B cell (primary cell): Measurements from ENCODE around the gene HPCAL4. TPM values are rescaled to one million over a fixed set of nuclear protein-coding genes. Genes with fewer than 3 reads are reported as not detected.

Source experiments
- ATAC-seq: fragments of 200-7000 bp; cut with Tn5 transposase; one replicate; pipeline ENCODE4 v1.10.0; 2021; ENCODE audit warnings: low read depth, mild to moderate bottlenecking, moderate number of reproducible peaks, moderate library complexity
- CTCF ChIA-PET: fragments of 350-600 bp; sonication (Branson Sonifier 250); formaldehyde crosslinking; loops from one replicate; lab custom pipeline; 2021; ENCODE audit warnings: antibody characterized with exemption, inconsistent platforms; lab: Charles Lee
- POLR2A ChIA-PET: fragments of 350-600 bp; sonication (Branson Sonifier 250); formaldehyde crosslinking; loops from one replicate; lab custom pipeline; 2021; ENCODE audit warnings: antibody characterized with exemption; lab: Charles Lee
- DNase-seq: peaks from one replicate; pipeline ENCODE4 v3.0.0; 2013
- H2AFZ ChIP-seq: 2 replicates; pipeline ENCODE4 v1.6.1; 2012; ENCODE audit warnings: mild to moderate bottlenecking, low read depth, low read length; ENCODE audit not compliant: insufficient read depth, poor library complexity, severe bottlenecking
- H3K27ac ChIP-seq, 2 donors: 1 replicate in 1 of 2; 2 replicates in 1 of 2; pipeline ENCODE4 v1.5.1; 2012 to 2013; ENCODE audit warnings: low read length in 2 of 2, mild to moderate bottlenecking in 2 of 2, moderate library complexity in 1 of 2
- H3K27me3 ChIP-seq, 4 experiments: fragments of 200-600 bp in 1 of 4; sonication (generic) in 1 of 4; replicated peaks in 1 of 4; 1 replicate in 2 of 4; 2 replicates in 2 of 4; pipeline versions ENCODE4 v1.6.1 to v1.7.0; 2013 to 2016; ENCODE audit warnings: low read length in 3 of 4, mild to moderate bottlenecking in 2 of 4, mixed read lengths in 1 of 4, moderate library complexity in 1 of 4; ENCODE audit not compliant: insufficient read depth in 4 of 4, control insufficient read depth in 3 of 4; ENCODE audit errors: control extremely low read depth in 1 of 4
- H3K36me3 ChIP-seq, 2 experiments: replicated peaks in 1 of 2; 1 replicate in 1 of 2; 2 replicates in 1 of 2; pipeline versions ENCODE4 v1.6.1 to v1.7.1; 2013; ENCODE audit warnings: low read length in 1 of 2; ENCODE audit not compliant: insufficient read depth in 2 of 2, control insufficient read depth in 1 of 2; ENCODE audit errors: control extremely low read depth in 1 of 2, extremely low read depth in 1 of 2
- H3K4me1 ChIP-seq, 2 donors: fragments of 200-600 bp in 1 of 2; sonication (generic) in 1 of 2; 1 replicate in 1 of 2; 2 replicates in 1 of 2; pipeline versions ENCODE4 v1.5.1 to v1.6.1; 2013 to 2017; ENCODE audit warnings: low read length in 2 of 2; ENCODE audit not compliant: control insufficient read depth in 2 of 2, insufficient read depth in 2 of 2
- H3K4me2 ChIP-seq: replicated peaks from 2 replicates; pipeline ENCODE3; 2012; ENCODE audit warnings: mild to moderate bottlenecking, low read depth, low read length; ENCODE audit not compliant: poor library complexity, severe bottlenecking
- H3K4me3 ChIP-seq, 5 experiments: fragments of 200-600 bp in 1 of 5; sonication (generic) in 1 of 5; 1 replicate in 3 of 5; 2 replicates in 2 of 5; pipeline versions ENCODE4 v1.5.1 to v1.7.0; 2011 to 2016; ENCODE audit warnings: low read length in 4 of 5, mild to moderate bottlenecking in 4 of 5, low read depth in 2 of 5, control low read depth in 1 of 5, moderate library complexity in 1 of 5; ENCODE audit not compliant: insufficient read depth in 1 of 5; ENCODE audit errors: control extremely low read depth in 1 of 5, extremely low read depth in 1 of 5
- H3K79me2 ChIP-seq: fragments of 200-600 bp; sonication (generic); one replicate; pipeline ENCODE4 v1.6.0; 2016; ENCODE audit warnings: low read length; ENCODE audit not compliant: control insufficient read depth, insufficient read depth
- H3K9ac ChIP-seq: fragments of 200-600 bp; sonication (generic); 2 replicates; pipeline ENCODE4 v1.6.1; 2017; ENCODE audit warnings: mild to moderate bottlenecking, low read length, moderate library complexity
- H3K9me3 ChIP-seq, 3 donors: one replicate each; pipeline versions ENCODE4 v1.6.1 to v1.7.1; 2013; ENCODE audit warnings: low read length in 2 of 3; ENCODE audit not compliant: control insufficient read depth in 2 of 3, insufficient read depth in 1 of 3; ENCODE audit errors: control extremely low read depth in 1 of 3
- H4K20me1 ChIP-seq: 2 replicates; pipeline ENCODE4 v1.6.0; 2012; ENCODE audit warnings: mild to moderate bottlenecking, low read length; ENCODE audit not compliant: insufficient read depth, control insufficient read depth, poor library complexity, severe bottlenecking
- H3K27ac Mint-ChIP-seq: one replicate; pipeline ENCODE4 v1.8.0; 2021; ENCODE audit warnings: mixed read lengths
- H3K27me3 Mint-ChIP-seq: one replicate; pipeline ENCODE4 v1.8.0; 2021; ENCODE audit warnings: mixed read lengths
- H3K4me1 Mint-ChIP-seq: one replicate; pipeline ENCODE4 v1.8.0; 2021; ENCODE audit warnings: mixed read lengths
- H3K4me3 Mint-ChIP-seq: one replicate; pipeline ENCODE4 v1.8.0; 2021; ENCODE audit warnings: mixed read lengths
- H3K9me3 Mint-ChIP-seq: one replicate; pipeline ENCODE4 v1.8.0; 2022; ENCODE audit warnings: mixed read lengths; ENCODE audit not compliant: insufficient read depth
- EZH2 ChIP-seq: IDR thresholded peaks from 2 replicates; pipeline ENCODE4 v1.6.1; 2012; ENCODE audit warnings: borderline replicate concordance, low read depth, mild to moderate bottlenecking, moderate library complexity, low read length; ENCODE audit not compliant: insufficient read depth, poor library complexity, severe bottlenecking
- WGBS: methylation state at CpG from one replicate; pipeline ENCODE4 v1.1.5; 2013; ENCODE audit warnings: missing lambda C conversion rate; ENCODE audit not compliant: insufficient coverage; 5-methylcytosine and 5-hydroxymethylcytosine counted together
- intact Hi-C: fragments of 100-400 bp; cut with micrococcal nuclease; formaldehyde crosslinking; loops from one replicate; pipeline ENCODE4 v1.10.0; 2022
- polyA plus RNA-seq: library from polyadenylated mRNA; depleted of rRNA; stranded (reverse); fragments of >200 nt; gene quantifications from 2 replicates; pipeline ENCODE4 v1.2.3, GENCODE V29; 2012
- total RNA-seq, 2 donors: library from RNA; stranded (reverse); fragments of 120-200 nt in 1 of 2; gene quantifications; 1 replicate in 1 of 2; 2 replicates in 1 of 2; pipeline versions ENCODE4 v1.2.3 to v1.2.4, GENCODE V29; 2013 to 2022
- TF ChIP-seq, protein P1 (sequence below): fragments of 200-600 bp; IDR thresholded peaks from one replicate; pipeline ENCODE4 v1.8.0; 2022; ENCODE audit warnings: antibody characterized with exemption, mild to moderate bottlenecking

Gene HPCAL4
- total and polyA plus RNA-seq, 2 donors (not counting 1 experiment from before 2014, with no cell fraction given): not detected

DNA sequence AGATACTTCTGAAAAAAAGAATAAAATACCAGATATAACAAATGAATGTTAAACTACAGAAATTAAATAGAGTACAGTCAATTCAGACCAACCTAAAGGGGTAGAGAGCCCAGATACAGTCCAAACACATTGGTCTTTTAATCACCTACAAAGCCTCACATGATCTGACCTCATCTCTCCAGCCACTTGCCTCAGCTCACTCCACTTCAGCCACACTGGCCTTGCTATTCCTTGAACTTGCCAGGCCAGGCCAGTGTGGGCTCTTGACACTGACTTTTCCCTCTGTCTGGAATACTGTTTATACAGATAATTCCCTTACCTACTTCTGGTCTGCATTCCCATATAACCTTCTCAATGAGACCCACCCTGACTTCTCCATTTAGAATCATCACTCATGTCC, 30.4 kb upstream of the HPCAL4 start:
- Mint-ChIP-seq H3K27ac (no peak overlapping the region), H3K4me1 (no peaks in the 10 kb centered on the region), H3K9me3 (no peaks in the 10 kb centered on the region), H3K27me3 (peaks cover 35% of the 10 kb centered on the region), H3K4me3 (no peak overlapping the region)
- intact Hi-C loops: loop anchor here (2.0 to 10.0 kb wide), 2 partner anchors 69 to 73 kb away; no protein-coding TSS in a partner anchor
- no peak overlapping the region for H3K27ac ChIP-seq
- ATAC-seq (no peak), DNase-seq (no peak)
- H3K9me3 ChIP-seq: no peaks in the 10 kb centered on the region
- H3K79me2 ChIP-seq: no peaks in the 10 kb centered on the region
- H3K9ac ChIP-seq: no peak overlapping the region
- H3K36me3 ChIP-seq: no peaks in the 10 kb centered on the region
- no peak overlapping the region for H3K4me3 ChIP-seq
- no peaks in the 10 kb centered on the region for H4K20me1 ChIP-seq
- TF ChIP-seq, protein P1, sequence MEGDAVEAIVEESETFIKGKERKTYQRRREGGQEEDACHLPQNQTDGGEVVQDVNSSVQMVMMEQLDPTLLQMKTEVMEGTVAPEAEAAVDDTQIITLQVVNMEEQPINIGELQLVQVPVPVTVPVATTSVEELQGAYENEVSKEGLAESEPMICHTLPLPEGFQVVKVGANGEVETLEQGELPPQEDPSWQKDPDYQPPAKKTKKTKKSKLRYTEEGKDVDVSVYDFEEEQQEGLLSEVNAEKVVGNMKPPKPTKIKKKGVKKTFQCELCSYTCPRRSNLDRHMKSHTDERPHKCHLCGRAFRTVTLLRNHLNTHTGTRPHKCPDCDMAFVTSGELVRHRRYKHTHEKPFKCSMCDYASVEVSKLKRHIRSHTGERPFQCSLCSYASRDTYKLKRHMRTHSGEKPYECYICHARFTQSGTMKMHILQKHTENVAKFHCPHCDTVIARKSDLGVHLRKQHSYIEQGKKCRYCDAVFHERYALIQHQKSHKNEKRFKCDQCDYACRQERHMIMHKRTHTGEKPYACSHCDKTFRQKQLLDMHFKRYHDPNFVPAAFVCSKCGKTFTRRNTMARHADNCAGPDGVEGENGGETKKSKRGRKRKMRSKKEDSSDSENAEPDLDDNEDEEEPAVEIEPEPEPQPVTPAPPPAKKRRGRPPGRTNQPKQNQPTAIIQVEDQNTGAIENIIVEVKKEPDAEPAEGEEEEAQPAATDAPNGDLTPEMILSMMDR: no peak
- no peak for TF ChIP-seq EZH2
- H3K27me3 ChIP-seq: peaks cover 0 to 13% (median 8%) of the 10 kb centered on the region in 4 experiments
- CTCF ChIA-PET: interaction anchor here (1.6 to 3.7 kb wide), 2 partner anchors 76 to 116 kb away, joined by 8 to 26 read pairs; no protein-coding TSS in a partner anchor
- no peaks in the 10 kb centered on the region for H3K4me1 ChIP-seq
- peak overlapping the region; percentile 22 for H2AFZ ChIP-seq
- H3K4me2 ChIP-seq: no peak overlapping the region
- POLR2A ChIA-PET: no interaction called here

DNA sequence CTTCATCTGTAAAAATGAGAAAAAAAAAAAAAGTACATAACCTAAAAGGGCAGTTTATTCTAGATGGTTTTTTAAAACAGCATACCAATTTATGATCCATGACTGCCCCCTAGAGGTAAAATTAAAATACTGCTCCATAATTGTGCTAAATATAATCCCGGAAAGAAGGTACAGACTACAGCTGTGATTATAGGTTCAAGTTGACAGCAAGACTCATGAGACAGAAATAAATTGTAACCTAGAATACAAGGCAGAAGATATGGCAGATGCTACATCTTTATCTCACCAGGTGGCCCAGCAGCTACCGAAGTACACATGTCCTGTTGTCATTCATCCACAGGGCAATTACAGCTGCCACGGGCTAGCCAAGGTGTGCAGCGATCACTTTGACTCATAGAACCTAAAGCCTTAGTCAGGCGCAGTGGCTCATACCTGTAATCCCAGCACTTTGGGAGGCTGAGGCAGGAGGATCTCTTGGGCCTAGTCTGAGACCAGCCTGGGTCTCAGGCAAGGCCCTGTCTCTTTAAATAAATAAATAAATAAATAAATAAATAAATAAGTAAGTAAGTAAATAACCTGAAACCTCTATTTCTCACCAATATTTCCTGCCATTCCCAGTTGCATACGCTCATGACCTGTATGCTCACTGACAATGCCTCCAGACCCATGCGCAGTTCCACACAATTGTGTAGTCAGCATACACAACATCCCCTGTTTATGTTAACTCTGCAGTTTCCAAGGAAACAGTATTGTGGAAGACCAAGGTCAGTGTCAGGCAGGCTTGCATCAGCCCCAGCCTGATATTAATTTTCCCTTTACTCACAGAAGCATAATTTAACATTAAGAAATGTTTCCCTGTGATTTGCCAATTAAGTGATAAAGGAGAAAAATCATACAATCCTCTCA, 29.1 kb upstream of the HPCAL4 start:
- ChIA-PET CTCF (interaction anchor here (0.7 to 3.7 kb wide), 17 partner anchors 9 to 714 kb away, joined by 3 to 26 read pairs (median 4); partner anchors contain the start of gene NT5C1A), POLR2A (no interaction called here)
- Histone ChIP-seq H3K79me2 (no peaks in the 10 kb centered on the region), H3K27me3 (peaks cover 0 to 13% (median 8%) of the 10 kb centered on the region in 4 experiments), H4K20me1 (no peaks in the 10 kb centered on the region), H2AFZ (peak overlapping the region; percentile 27), H3K4me1 (no peaks in the 10 kb centered on the region), H3K4me3 (no peak overlapping the region), H3K9me3 (no peaks in the 10 kb centered on the region), H3K27ac (no peak overlapping the region), H3K36me3 (no peaks in the 10 kb centered on the region), H3K4me2 (no peak overlapping the region), H3K9ac (no peak overlapping the region)
- 58% methylated on average over 6 of the region's 7 CpGs for WGBS
- Mint-ChIP-seq H3K9me3 (no peaks in the 10 kb centered on the region), H3K4me1 (no peaks in the 10 kb centered on the region), H3K4me3 (no peak overlapping the region), H3K27ac (no peak overlapping the region), H3K27me3 (peaks cover 39% of the 10 kb centered on the region)
- TF ChIP-seq EZH2: no peak
- TF ChIP-seq, protein P1: peak; percentile 90
- intact Hi-C loops: loop anchor here (1.0 to 10.0 kb wide), 3 partner anchors 68 to 114 kb away; no protein-coding TSS in a partner anchor
- ATAC-seq: peak; percentile 65
- peak; percentile 76 for DNase-seq
